HG02852 (cell line): ENCODE measurements around the gene ZNF577.
"Not testable (repeated sequence)": the region's sequence is repeated elsewhere in the genome, so short reads cannot be mapped to it uniquely, and the experiment has no call there.

ENCODE experiments used
- ATAC-seq: cut with Tn5 transposase; IDR thresholded peaks from one replicate; pipeline ENCODE4 v1.9.1; 2021; ENCODE audit warnings: mild to moderate bottlenecking, moderate library complexity; ENCODE audit not compliant: unreplicated experiment

ZNF577 gene

GRCh38 chr19:51887522-51888498 is at the start of gene ZNF577:
ZNF577 (minus strand) TSS chr19:51887951; CDS start chr19:51880382, 7,569 bp downstream.
- ATAC-seq, result no peak

- no peak for ATAC-seq
These were observed 44.2 kb upstream of the ZNF577 start for GRCh38 chr19:51931921-51932320.

GRCh38 chr19:51927859-51928258 is 40.1 kb upstream of the ZNF577 start:
- no peak for ATAC-seq

GRCh38 chr19:51926784-51927741 is 39.3 kb upstream of the ZNF577 start, which contains the start of gene ZNF613:
ZNF613 (plus strand) TSS chr19:51927472; CDS start chr19:51936221, 8,749 bp downstream.
- ATAC-seq, result peak; percentile 79

GRCh38 chr19:51926426-51926783 is 38.7 kb upstream of the ZNF577 start:
- ATAC-seq, result peak; percentile 10

- no peak for ATAC-seq
These were observed 34.2 kb upstream of the ZNF577 start for GRCh38 chr19:51921949-51922348.

GRCh38 chr19:51919606-51920005 is 31.9 kb upstream of the ZNF577 start:
- no peak for ATAC-seq

GRCh38 chr19:51916167-51916566 is 28.4 kb upstream of the ZNF577 start:
- ATAC-seq, result no peak

GRCh38 chr19:51915324-51915867 is 27.6 kb upstream of the ZNF577 start:
- no peak for ATAC-seq

GRCh38 chr19:51907981-51908380 is 20.2 kb upstream of the ZNF577 start:
- ATAC-seq, result not testable (repeated sequence)

GRCh38 chr19:51906108-51906507 is 18.4 kb upstream of the ZNF577 start:
- ATAC-seq, result not testable (repeated sequence)

- not testable (repeated sequence) for ATAC-seq
These were observed 17.9 kb upstream of the ZNF577 start for GRCh38 chr19:51905639-51906038.

GRCh38 chr19:51905206-51905605 is 17.5 kb upstream of the ZNF577 start:
- no peak for ATAC-seq

GRCh38 chr19:51904331-51905165 is 16.8 kb upstream of the ZNF577 start, which contains the start of gene ZNF649:
ZNF649 (minus strand) TSS chr19:51905017; CDS start chr19:51900107, 4,910 bp downstream.
- peak; percentile 57 for ATAC-seq

GRCh38 chr19:51903192-51903591 is 15.4 kb upstream of the ZNF577 start:
- no peak for ATAC-seq

GRCh38 chr19:51901860-51902259 is 14.1 kb upstream of the ZNF577 start:
- no peak for ATAC-seq

GRCh38 chr19:51891193-51891747 is 3.5 kb upstream of the ZNF577 start:
- ATAC-seq, result no peak

GRCh38 chr19:51889934-51890333 is 2.2 kb upstream of the ZNF577 start:
- no peak for ATAC-seq

GRCh38 chr19:51884713-51885112 is 3.0 kb downstream of the ZNF577 start:
- no peak for ATAC-seq

- ATAC-seq, result no peak
These were observed 5.2 kb downstream of the ZNF577 start for GRCh38 chr19:51882518-51882917.
